ENCODE measurements around the gene DGUOK. TPM values are rescaled to one million over a fixed set of nuclear protein-coding genes. Genes with fewer than 3 reads are reported as not detected.

The DGUOK gene
- polyA plus RNA-seq, 1 donor = 35.3 TPM

DNA sequence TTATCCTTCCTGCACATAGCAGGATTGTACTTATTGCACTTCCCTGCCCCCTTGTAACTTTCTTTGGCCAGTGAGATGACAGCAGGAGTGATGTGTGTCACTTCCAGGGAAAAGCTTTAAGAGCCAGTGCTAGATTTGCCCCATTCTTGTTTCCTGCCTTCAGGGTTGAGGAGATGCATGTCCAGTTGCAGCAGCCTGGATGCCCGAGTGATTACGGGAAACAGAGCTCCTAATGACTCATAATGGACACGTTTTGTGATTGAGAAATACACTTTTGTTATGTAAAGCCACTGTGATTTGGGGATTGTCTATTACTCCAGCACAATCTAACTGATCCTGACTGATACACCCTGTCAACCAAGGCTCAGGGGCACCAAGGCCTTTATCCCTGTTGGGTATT is 53.0 kb downstream of the DGUOK start:
- DNase-seq (ENCODE audit: low read depth) = no peak

DNA sequence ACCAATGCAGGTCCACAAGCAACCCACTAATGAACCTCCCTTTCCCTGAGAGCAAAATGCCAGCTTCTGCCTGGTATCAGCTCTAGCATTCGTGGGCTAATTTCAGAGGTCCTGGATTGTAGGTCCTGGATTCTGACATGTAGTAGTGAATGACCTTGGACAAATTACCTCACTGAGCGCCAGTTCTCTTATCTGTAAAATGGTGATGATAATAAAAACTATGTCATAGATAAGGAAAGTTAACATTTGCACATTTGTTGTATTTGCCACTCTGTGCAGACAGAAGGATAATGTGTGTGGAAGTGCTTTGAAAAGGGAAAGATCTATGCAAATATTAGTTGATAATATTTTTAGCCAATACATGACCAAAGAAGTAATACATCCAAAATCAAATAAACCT is 53.9 kb downstream of the DGUOK start:
- no peak for DNase-seq (ENCODE audit: low read depth)

DNA sequence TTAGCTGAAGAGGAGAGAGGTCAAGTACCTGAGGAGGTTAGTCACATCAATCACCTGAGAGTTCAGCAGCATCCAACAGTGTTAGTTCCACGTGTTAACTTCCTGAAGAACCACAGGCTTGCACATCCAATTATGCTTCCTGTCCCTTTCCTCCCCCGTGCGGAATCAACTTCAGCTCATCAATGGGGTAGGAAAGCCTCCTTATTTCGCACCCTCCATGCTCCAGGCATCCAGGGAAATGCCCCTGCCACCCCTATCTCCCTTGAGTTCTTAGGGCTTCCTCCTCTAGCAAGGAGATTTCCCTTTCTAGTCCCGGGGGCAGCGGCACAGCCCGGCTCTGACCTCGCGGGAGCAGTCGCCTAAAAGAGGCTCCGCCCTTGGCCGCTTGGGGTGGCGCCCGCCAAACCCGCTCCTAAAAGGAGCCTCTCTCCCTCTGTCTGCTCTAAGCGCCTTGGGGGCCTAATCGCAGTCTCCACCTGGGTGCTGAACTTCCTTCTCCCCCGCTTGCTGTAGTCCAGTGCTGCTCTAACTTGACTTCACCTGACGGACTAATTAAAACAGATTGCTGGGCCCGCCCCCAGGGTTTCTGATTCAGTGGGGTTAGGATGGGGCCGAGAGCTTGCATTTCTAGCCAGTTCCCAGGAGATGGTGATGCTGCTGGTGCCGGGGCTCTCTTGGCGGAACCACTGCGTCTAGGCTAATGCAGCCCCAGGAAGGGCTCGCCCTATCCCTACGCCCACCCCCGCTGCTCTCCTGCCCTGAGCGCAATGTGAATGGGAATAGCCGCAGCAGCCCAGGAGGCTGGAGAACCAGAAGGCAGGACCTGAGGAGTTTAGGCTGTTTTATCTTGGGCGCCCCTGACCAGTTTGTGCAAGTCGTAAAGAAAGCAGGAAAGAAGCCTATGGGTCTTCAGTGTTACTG is 54.7 kb downstream of the DGUOK start:
- no peak for DNase-seq (ENCODE audit: low read depth)

- DNase-seq (ENCODE audit: low read depth) = no peak
Observed at GRCh38 chr2:73982140-73982617, 55.5 kb downstream of the DGUOK start.

DNA sequence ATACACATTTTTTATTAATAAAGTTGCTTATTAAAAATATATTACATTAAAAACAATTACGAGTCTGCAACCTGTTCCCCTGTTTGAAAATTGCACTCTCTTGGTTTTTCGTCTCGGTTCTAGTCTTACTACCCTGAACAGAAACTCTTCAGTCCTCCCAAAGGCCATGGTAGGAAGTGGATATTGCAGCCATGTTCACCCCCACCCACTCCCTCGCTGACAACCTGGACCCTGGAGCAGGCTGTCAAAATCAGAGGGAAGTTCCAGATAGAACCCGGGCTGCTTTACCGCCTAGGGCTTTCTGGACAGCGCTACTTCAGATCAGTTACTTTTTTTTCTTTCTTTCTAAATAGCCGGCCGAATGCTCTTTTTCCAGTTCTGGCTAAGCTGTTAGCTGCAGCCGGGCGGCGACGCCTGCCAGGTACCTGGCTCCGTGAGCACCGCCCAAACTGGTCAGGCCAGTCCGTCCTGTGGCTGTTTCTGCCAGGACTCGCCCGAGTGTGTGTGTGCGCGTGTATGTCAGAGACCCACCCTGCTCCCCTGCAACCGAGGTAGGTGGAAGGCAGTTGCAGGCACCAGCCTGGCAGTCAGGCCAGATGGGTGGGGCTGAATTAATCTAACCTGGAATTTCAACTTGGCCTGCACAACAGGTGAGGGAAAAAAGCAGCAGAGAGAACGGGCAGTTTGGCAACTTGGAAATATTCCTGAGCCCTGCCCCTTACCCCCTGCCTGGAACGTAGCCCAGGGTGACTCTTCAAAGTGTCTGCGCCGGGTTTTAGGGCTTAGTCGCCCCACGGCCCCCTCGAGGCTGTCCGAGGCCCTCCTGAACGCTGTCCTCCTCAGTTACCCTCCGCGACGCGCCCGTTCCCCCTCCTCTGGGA is 56.9 kb downstream of the DGUOK start:
- DNase-seq (ENCODE audit: low read depth) = no peak

DNA sequence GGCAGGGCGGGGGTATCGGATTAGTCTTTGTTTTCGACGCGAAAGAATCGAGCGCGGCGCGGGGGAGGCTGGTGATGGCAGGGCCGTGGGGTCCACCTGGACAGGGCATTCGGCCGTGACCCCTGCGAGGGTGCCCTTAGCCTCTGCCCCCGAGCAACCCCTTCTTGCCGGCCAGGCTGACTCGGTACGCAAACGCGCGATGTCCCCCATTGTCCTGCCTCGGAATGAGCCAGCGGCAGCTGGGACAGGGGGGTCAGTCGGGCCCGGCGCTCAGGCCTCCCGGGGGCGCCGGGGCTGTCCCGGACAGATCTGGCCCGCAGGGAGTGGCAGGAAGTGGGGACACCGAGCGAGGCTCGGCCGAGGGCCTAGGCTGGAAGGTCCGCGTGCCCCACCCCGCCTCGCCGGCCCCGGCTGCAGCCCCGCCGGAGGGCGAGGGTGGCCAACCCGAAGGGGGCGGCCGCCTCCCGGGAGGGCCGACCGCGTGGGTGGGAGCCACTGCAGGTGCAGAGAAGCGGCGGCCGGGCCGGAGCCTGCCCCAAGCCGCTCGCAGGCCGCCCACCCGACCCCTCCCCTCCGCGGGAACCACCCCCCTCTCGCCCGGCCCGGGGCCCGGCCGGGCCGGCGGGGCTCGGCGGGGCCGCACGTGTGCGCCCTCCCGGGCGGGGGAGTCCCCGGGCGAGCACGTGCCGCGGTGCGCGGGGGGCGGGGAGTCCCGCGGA is 57.7 kb downstream of the DGUOK start, which contains the start of gene TET3:
TET3 (plus strand) TSS at position 708 of the 719 bp plus-strand sequence. CDS start 1,494 bp downstream, outside the sequence.
- no peak for DNase-seq (ENCODE audit: low read depth)

GRCh38 chr2:73984922-73985307 is 58.2 kb downstream of the DGUOK start:
- DNase-seq (ENCODE audit: low read depth) = no peak

GRCh38 chr2:73985308-73986084 is 58.8 kb downstream of the DGUOK start:
- no peak for DNase-seq (ENCODE audit: low read depth)

DNA sequence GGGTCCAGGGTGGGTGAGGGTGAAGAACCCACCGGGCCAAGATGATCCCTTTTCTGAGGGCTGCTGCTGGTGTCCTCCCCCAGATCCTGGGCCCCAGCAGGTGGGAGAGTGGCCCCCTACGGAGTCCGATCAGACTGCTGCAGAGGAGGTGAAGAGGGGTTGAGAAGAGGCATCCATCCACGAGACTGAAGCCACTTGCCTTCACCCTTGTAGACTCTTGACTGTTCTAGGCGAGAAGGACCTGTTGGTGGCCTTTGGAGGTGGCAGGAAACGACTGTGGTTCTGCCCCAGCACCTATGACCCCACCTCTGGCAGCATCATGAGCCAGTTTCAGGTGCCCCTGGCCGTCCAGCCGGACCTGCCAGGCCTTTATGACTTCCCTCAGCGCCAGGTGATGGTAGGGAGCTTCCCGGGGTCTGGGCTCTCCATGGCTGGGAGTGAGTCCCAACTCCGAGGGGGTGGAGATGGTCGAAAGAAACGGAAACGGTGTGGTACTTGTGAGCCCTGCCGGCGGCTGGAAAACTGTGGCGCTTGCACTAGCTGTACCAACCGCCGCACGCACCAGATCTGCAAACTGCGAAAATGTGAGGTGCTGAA is 59.5 kb downstream of the DGUOK start:
- DNase-seq (ENCODE audit: low read depth) = no peak

- no peak for DNase-seq (ENCODE audit: low read depth)
Observed at GRCh38 chr2:73987109-73987947, 60.6 kb downstream of the DGUOK start.

GRCh38 chr2:73987948-73988700 is 61.4 kb downstream of the DGUOK start:
- no peak for DNase-seq (ENCODE audit: low read depth)

DNA sequence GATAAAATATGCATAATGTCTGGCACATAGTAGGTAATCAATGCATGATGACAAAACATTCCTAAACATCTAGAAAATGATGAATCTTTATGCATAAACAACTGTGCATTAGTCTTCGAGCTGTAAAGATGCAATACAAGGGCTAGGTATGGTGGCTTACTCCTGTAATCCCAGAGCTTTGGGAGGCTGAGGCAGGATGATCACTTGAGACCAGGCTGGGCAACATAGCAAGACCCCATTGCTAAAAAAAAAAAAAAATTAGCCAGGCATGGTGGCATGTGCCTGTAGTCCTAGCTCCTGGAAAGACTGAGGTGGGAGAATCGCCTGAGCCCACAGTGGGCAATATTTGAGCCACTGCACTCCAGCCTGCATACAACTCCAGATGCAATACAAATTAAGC is 63.3 kb downstream of the DGUOK start:
- no peak for DNase-seq (ENCODE audit: low read depth)

- no peak for DNase-seq (ENCODE audit: low read depth)
Observed at GRCh38 chr2:73990531-73990930, 63.9 kb downstream of the DGUOK start.

DNA sequence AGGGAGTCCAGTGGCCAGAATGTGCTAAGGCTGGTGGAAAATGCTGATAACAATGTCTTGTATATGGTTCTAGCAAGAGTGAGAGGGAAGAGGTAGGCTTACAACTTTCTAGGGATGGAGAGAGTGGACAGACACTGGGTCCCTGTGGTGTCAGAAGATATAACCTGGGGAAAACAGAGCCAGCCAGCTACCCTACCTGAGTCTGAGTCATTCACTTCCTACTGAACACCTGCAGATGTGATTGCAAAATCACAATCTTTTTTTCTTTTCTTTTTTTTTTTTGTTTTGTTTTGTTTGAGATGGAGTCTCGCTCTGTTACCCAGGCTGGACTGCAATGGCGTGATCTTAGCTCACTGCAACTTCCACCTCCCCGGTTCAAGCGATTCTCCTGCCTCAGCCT is 65.4 kb downstream of the DGUOK start:
- no peak for DNase-seq (ENCODE audit: low read depth)

- DNase-seq (ENCODE audit: low read depth) = no peak
Observed at GRCh38 chr2:73993376-73993775, 66.7 kb downstream of the DGUOK start.

GRCh38 chr2:73993778-73994177 is 67.1 kb downstream of the DGUOK start:
- DNase-seq (ENCODE audit: low read depth) = no peak

- DNase-seq (ENCODE audit: low read depth) = no peak
Observed at GRCh38 chr2:73994178-73994831, 67.6 kb downstream of the DGUOK start.

GRCh38 chr2:73995810-73996209 is 69.1 kb downstream of the DGUOK start:
- DNase-seq (ENCODE audit: low read depth) = no peak
